Measurements from ENCODE around the gene FBXO34.
A peak's percentile ranks its signal among the peaks of the same experiment; 100 is the strongest.

FBXO34 gene

GRCh38 chr14:55270832-55271571, at the start of gene FBXO34:
Gene FBXO34 (plus strand): TSS chr14:55271421. CDS start chr14:55350391, 78,970 bp downstream.
- peak; percentile 91 for FAIRE-seq

GRCh38 chr14:55221968-55222367, 49.3 kb upstream of the FBXO34 start:
- no peak for FAIRE-seq

- FAIRE-seq, result no peak
Observed at GRCh38 chr14:55223364-55223763, 47.9 kb upstream of the FBXO34 start.

- no peak for FAIRE-seq
Observed at GRCh38 chr14:55228261-55228660, 43.0 kb upstream of the FBXO34 start.

GRCh38 chr14:55233591-55233990, 37.6 kb upstream of the FBXO34 start:
- no peak for FAIRE-seq

- no peak for FAIRE-seq
Observed at GRCh38 chr14:55238019-55238680, 33.1 kb upstream of the FBXO34 start.

- no peak for FAIRE-seq
Observed at GRCh38 chr14:55239320-55239719, 31.9 kb upstream of the FBXO34 start.

- FAIRE-seq, result no peak
Observed at GRCh38 chr14:55240526-55241178, 30.6 kb upstream of the FBXO34 start.

GRCh38 chr14:55241673-55242072, 29.5 kb upstream of the FBXO34 start:
- FAIRE-seq, result no peak

GRCh38 chr14:55243386-55243785, 27.8 kb upstream of the FBXO34 start:
- no peak for FAIRE-seq

GRCh38 chr14:55243813-55244212, 27.4 kb upstream of the FBXO34 start:
- no peak for FAIRE-seq

- peak; percentile 23 for FAIRE-seq
Observed at GRCh38 chr14:55245657-55246268, 25.5 kb upstream of the FBXO34 start.

GRCh38 chr14:55248411-55248810, 22.8 kb upstream of the FBXO34 start:
- FAIRE-seq, result no peak

- FAIRE-seq, result no peak
Observed at GRCh38 chr14:55249423-55249822, 21.8 kb upstream of the FBXO34 start.

GRCh38 chr14:55253276-55253675, 17.9 kb upstream of the FBXO34 start:
- no peak for FAIRE-seq

GRCh38 chr14:55254581-55254980, 16.6 kb upstream of the FBXO34 start:
- no peak for FAIRE-seq

GRCh38 chr14:55255979-55256378, 15.2 kb upstream of the FBXO34 start:
- FAIRE-seq, result no peak

GRCh38 chr14:55256586-55256985, 14.6 kb upstream of the FBXO34 start:
- no peak for FAIRE-seq

- no peak for FAIRE-seq
Observed at GRCh38 chr14:55265197-55265596, 6.0 kb upstream of the FBXO34 start.

- no peak for FAIRE-seq
Observed at GRCh38 chr14:55267820-55268219, 3.4 kb upstream of the FBXO34 start.

GRCh38 chr14:55271572-55272298, 514 bp downstream of the FBXO34 start:
- FAIRE-seq, result no peak

GRCh38 chr14:55272387-55272786, 1.2 kb downstream of the FBXO34 start:
- no peak for FAIRE-seq

GRCh38 chr14:55272922-55273321, 1.7 kb downstream of the FBXO34 start:
- FAIRE-seq, result no peak

Measured in TTC549 (cell line).